ENCODE measurements around the gene ALK. TPM values are rescaled to one million over a fixed set of nuclear protein-coding genes. Genes with fewer than 3 reads are reported as not detected.

The ALK gene
- total RNA-seq, 1 experiment from 2014 or later: 0.87 TPM

DNA sequence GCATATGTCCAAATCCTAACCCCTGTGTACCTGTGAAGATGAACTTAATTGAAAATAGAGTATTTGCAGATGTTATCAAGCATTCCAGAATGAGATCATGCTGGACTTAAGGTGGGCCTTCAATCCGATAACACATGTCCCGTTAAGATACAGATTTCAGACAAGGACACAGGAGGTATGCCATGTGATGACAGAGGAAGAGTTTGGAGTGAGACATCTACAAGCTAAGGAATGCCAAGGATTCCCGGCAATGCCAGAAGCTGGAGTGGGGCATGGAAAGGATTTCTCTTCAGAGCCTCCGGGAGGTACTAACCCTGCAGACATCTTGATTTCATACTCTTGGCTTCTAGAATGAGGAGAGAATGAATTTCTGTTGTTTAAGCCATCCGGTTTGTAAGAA, 231.7 kb downstream of the ALK start:
- Histone ChIP-seq H3K27me3 (ENCODE audit: low read length) (no peaks in the 10 kb centered on the region), H3K9ac (ENCODE audit: low read length) (no peak overlapping the region), H3K36me3 (ENCODE audit: low read depth, low read length) (no peaks in the 10 kb centered on the region), H3K4me1 (ENCODE audit: insufficient read depth, low read length) (no peaks in the 10 kb centered on the region), H3F3A (ENCODE audit: low read length, unreplicated experiment) (no peaks in the 10 kb centered on the region), H3K27ac (ENCODE audit: low read length) (no peak overlapping the region), H3K4me2 (ENCODE audit: low read length) (no peak overlapping the region), H4K20me1 (ENCODE audit: low read length) (no peaks in the 10 kb centered on the region), H3K79me2 (ENCODE audit: low read length) (no peaks in the 10 kb centered on the region), H3K9me3 (ENCODE audit: low read length) (no peaks in the 10 kb centered on the region), H3K4me3 (ENCODE audit: low read length) (no peak overlapping the region), H3K9me2 (replicated peaks; ENCODE audit: low read length) (no peaks in the 10 kb centered on the region), H2AFZ (ENCODE audit: low read length) (no peak overlapping the region)
- TF ChIP-seq EZH2 (IDR thresholded peaks at IDR 0.05; ENCODE audit: low read length, unreplicated experiment): no peak
- TF ChIP-seq EZH2phosphoT487 (IDR thresholded peaks at IDR 0.05; ENCODE audit: borderline replicate concordance, low read length): no peak
- no peak for TF ChIP-seq CTCF (conservative IDR thresholded peaks at IDR 0.05; ENCODE audit: low read depth, low read length)
- BruUV-seq (replicated peaks): no TSS peak
- DNase-seq (no peak), ATAC-seq (no peak)
- CTCF ChIA-PET: no interaction called here
- intact Hi-C loops (cut with micrococcal nuclease): no loop called here
- POLR2A ChIA-PET (ENCODE audit: unreplicated experiment): no interaction called here

- no peaks in the 10 kb centered on the region for H3K79me2 ChIP-seq (ENCODE audit: low read length)
- ChIA-PET CTCF (no interaction called here), POLR2A (ENCODE audit: unreplicated experiment) (no interaction called here)
- H2AFZ ChIP-seq (ENCODE audit: low read length): no peak overlapping the region
- no peak overlapping the region for H3K4me3 ChIP-seq (ENCODE audit: low read length)
- no peaks in the 10 kb centered on the region for H3F3A ChIP-seq (ENCODE audit: low read length, unreplicated experiment)
- no peaks in the 10 kb centered on the region for H3K4me1 ChIP-seq (ENCODE audit: insufficient read depth, low read length)
- H3K4me2 ChIP-seq (ENCODE audit: low read length): no peak overlapping the region
- H3K27me3 ChIP-seq (ENCODE audit: low read length): no peaks in the 10 kb centered on the region
- no peak overlapping the region for H3K27ac ChIP-seq (ENCODE audit: low read length)
- no peak overlapping the region for H3K9ac ChIP-seq (ENCODE audit: low read length)
- no peaks in the 10 kb centered on the region for H4K20me1 ChIP-seq (ENCODE audit: low read length)
- intact Hi-C loops (cut with micrococcal nuclease): no loop called here
- ATAC-seq (no peak), DNase-seq (no peak)
- no peaks in the 10 kb centered on the region for H3K9me2 ChIP-seq (replicated peaks; ENCODE audit: low read length)
- BruUV-seq (replicated peaks): no TSS peak
- TF ChIP-seq EZH2 (IDR thresholded peaks at IDR 0.05; ENCODE audit: low read length, unreplicated experiment) (no peak), CTCF (conservative IDR thresholded peaks at IDR 0.05; ENCODE audit: low read depth, low read length) (no peak), EZH2phosphoT487 (IDR thresholded peaks at IDR 0.05; ENCODE audit: borderline replicate concordance, low read length) (no peak)
- no peaks in the 10 kb centered on the region for H3K9me3 ChIP-seq (ENCODE audit: low read length)
- H3K36me3 ChIP-seq (ENCODE audit: low read depth, low read length): no peaks in the 10 kb centered on the region
Measured at GRCh38 chr2:29688429-29688828, 233.0 kb downstream of the ALK start.

- Histone ChIP-seq H3K79me2 (ENCODE audit: low read length) (no peaks in the 10 kb centered on the region), H3K4me3 (ENCODE audit: low read length) (no peak overlapping the region), H3K27ac (ENCODE audit: low read length) (no peak overlapping the region), H3K36me3 (ENCODE audit: low read depth, low read length) (no peaks in the 10 kb centered on the region), H3K4me2 (ENCODE audit: low read length) (no peak overlapping the region), H3F3A (ENCODE audit: low read length, unreplicated experiment) (no peaks in the 10 kb centered on the region), H3K9ac (ENCODE audit: low read length) (no peak overlapping the region), H3K4me1 (ENCODE audit: insufficient read depth, low read length) (no peaks in the 10 kb centered on the region), H3K9me3 (ENCODE audit: low read length) (no peaks in the 10 kb centered on the region), H4K20me1 (ENCODE audit: low read length) (no peaks in the 10 kb centered on the region), H3K27me3 (ENCODE audit: low read length) (no peaks in the 10 kb centered on the region), H2AFZ (ENCODE audit: low read length) (no peak overlapping the region), H3K9me2 (replicated peaks; ENCODE audit: low read length) (no peaks in the 10 kb centered on the region)
- ChIA-PET CTCF (no interaction called here), POLR2A (ENCODE audit: unreplicated experiment) (no interaction called here)
- TF ChIP-seq EZH2 (IDR thresholded peaks at IDR 0.05; ENCODE audit: low read length, unreplicated experiment) (no peak), CTCF (conservative IDR thresholded peaks at IDR 0.05; ENCODE audit: low read depth, low read length) (no peak)
- DNase-seq (no peak), ATAC-seq (no peak)
- intact Hi-C loops (cut with micrococcal nuclease): no loop called here
- BruUV-seq (replicated peaks): no TSS peak
Measured at GRCh38 chr2:29687121-29687520, 234.3 kb downstream of the ALK start.
